ENCODE results near the gene NR3C1.

Gene NR3C1

GRCh38 chr5:143403593-143404415 is at the start of gene NR3C1:
NR3C1 (minus strand) TSS chr5:143403686; CDS start chr5:143400839, 2,847 bp downstream.
- Histone ChIP-seq H3K9me3 (ENCODE audit: control insufficient read depth in 2 of 2, low read length in 2 of 2) (no peaks in the 10 kb centered on the region), H3K4me1 (ENCODE audit: control insufficient read depth, insufficient read depth, low read length) (peaks cover 9% of the 10 kb centered on the region), H3K9ac (ENCODE audit: low read length in 2 of 2) (peak within 1 kb of the TSS; percentile 65 to 83), H3K27me3 (ENCODE audit: control insufficient read depth in 1 of 2, insufficient read depth in 2 of 2, low read length in 2 of 2) (no peaks in the 10 kb centered on the region), H3K36me3 (ENCODE audit: control insufficient read depth in 2 of 2, insufficient read depth in 2 of 2, low read length in 2 of 2) (peaks cover 4 to 13% of the 10 kb centered on the region in 2 donors), H3K4me3 (ENCODE audit: low read length in 2 of 2) (peak within 1 kb of the TSS; percentile 87 to 89), H3K27ac (ENCODE audit: low read length) (peak within 1 kb of the TSS; percentile 98)

GRCh38 chr5:143449772-143450171 is 46.3 kb upstream of the NR3C1 start:
- Histone ChIP-seq H3K36me3 (ENCODE audit: control insufficient read depth in 2 of 2, insufficient read depth in 2 of 2, low read length in 2 of 2) (no peaks in the 10 kb centered on the region), H3K27ac (ENCODE audit: low read length) (no peak overlapping the region), H3K9ac (ENCODE audit: low read length in 2 of 2) (no peak overlapping the region), H3K27me3 (ENCODE audit: control insufficient read depth in 1 of 2, insufficient read depth in 2 of 2, low read length in 2 of 2) (no peaks in the 10 kb centered on the region), H3K4me1 (ENCODE audit: control insufficient read depth, insufficient read depth, low read length) (no peaks in the 10 kb centered on the region), H3K9me3 (ENCODE audit: control insufficient read depth in 2 of 2, low read length in 2 of 2) (no peaks in the 10 kb centered on the region), H3K4me3 (ENCODE audit: low read length in 2 of 2) (no peak overlapping the region)

GRCh38 chr5:143448518-143448917 is 45.0 kb upstream of the NR3C1 start:
- H3K4me3 ChIP-seq (ENCODE audit: low read length in 2 of 2) = no peak overlapping the region
- no peak overlapping the region for H3K27ac ChIP-seq (ENCODE audit: low read length)
- H3K36me3 ChIP-seq (ENCODE audit: control insufficient read depth in 2 of 2, insufficient read depth in 2 of 2, low read length in 2 of 2) = no peaks in the 10 kb centered on the region
- no peaks in the 10 kb centered on the region for H3K4me1 ChIP-seq (ENCODE audit: control insufficient read depth, insufficient read depth, low read length)
- no peaks in the 10 kb centered on the region for H3K27me3 ChIP-seq (ENCODE audit: control insufficient read depth in 1 of 2, insufficient read depth in 2 of 2, low read length in 2 of 2)
- no peaks in the 10 kb centered on the region for H3K9me3 ChIP-seq (ENCODE audit: control insufficient read depth in 2 of 2, low read length in 2 of 2)
- H3K9ac ChIP-seq (ENCODE audit: low read length in 2 of 2) = no peak overlapping the region

GRCh38 chr5:143447983-143448382 is 44.5 kb upstream of the NR3C1 start:
- Histone ChIP-seq H3K4me1 (ENCODE audit: control insufficient read depth, insufficient read depth, low read length) (no peaks in the 10 kb centered on the region), H3K9me3 (ENCODE audit: control insufficient read depth in 2 of 2, low read length in 2 of 2) (no peaks in the 10 kb centered on the region), H3K4me3 (ENCODE audit: low read length in 2 of 2) (no peak overlapping the region), H3K9ac (ENCODE audit: low read length in 2 of 2) (no peak overlapping the region), H3K36me3 (ENCODE audit: control insufficient read depth in 2 of 2, insufficient read depth in 2 of 2, low read length in 2 of 2) (no peaks in the 10 kb centered on the region), H3K27ac (ENCODE audit: low read length) (no peak overlapping the region), H3K27me3 (ENCODE audit: control insufficient read depth in 1 of 2, insufficient read depth in 2 of 2, low read length in 2 of 2) (no peaks in the 10 kb centered on the region)

- no peak overlapping the region for H3K9ac ChIP-seq (ENCODE audit: low read length in 2 of 2)
- no peaks in the 10 kb centered on the region for H3K4me1 ChIP-seq (ENCODE audit: control insufficient read depth, insufficient read depth, low read length)
- no peaks in the 10 kb centered on the region for H3K27me3 ChIP-seq (ENCODE audit: control insufficient read depth in 1 of 2, insufficient read depth in 2 of 2, low read length in 2 of 2)
- no peak overlapping the region for H3K27ac ChIP-seq (ENCODE audit: low read length)
- no peak overlapping the region for H3K4me3 ChIP-seq (ENCODE audit: low read length in 2 of 2)
- no peaks in the 10 kb centered on the region for H3K9me3 ChIP-seq (ENCODE audit: control insufficient read depth in 2 of 2, low read length in 2 of 2)
- H3K36me3 ChIP-seq (ENCODE audit: control insufficient read depth in 2 of 2, insufficient read depth in 2 of 2, low read length in 2 of 2) = no peaks in the 10 kb centered on the region
These were observed 43.2 kb upstream of the NR3C1 start for GRCh38 chr5:143446535-143447226.

GRCh38 chr5:143445776-143446175 is 42.3 kb upstream of the NR3C1 start:
- no peak overlapping the region for H3K9ac ChIP-seq (ENCODE audit: low read length in 2 of 2)
- no peaks in the 10 kb centered on the region for H3K4me1 ChIP-seq (ENCODE audit: control insufficient read depth, insufficient read depth, low read length)
- H3K4me3 ChIP-seq (ENCODE audit: low read length in 2 of 2) = no peak overlapping the region
- H3K36me3 ChIP-seq (ENCODE audit: control insufficient read depth in 2 of 2, insufficient read depth in 2 of 2, low read length in 2 of 2) = no peaks in the 10 kb centered on the region
- no peaks in the 10 kb centered on the region for H3K9me3 ChIP-seq (ENCODE audit: control insufficient read depth in 2 of 2, low read length in 2 of 2)
- no peak overlapping the region for H3K27ac ChIP-seq (ENCODE audit: low read length)
- no peaks in the 10 kb centered on the region for H3K27me3 ChIP-seq (ENCODE audit: control insufficient read depth in 1 of 2, insufficient read depth in 2 of 2, low read length in 2 of 2)

- Histone ChIP-seq H3K36me3 (ENCODE audit: control insufficient read depth in 2 of 2, insufficient read depth in 2 of 2, low read length in 2 of 2) (no peaks in the 10 kb centered on the region), H3K4me1 (ENCODE audit: control insufficient read depth, insufficient read depth, low read length) (no peaks in the 10 kb centered on the region), H3K9me3 (ENCODE audit: control insufficient read depth in 2 of 2, low read length in 2 of 2) (no peaks in the 10 kb centered on the region), H3K27me3 (ENCODE audit: control insufficient read depth in 1 of 2, insufficient read depth in 2 of 2, low read length in 2 of 2) (no peaks in the 10 kb centered on the region), H3K27ac (ENCODE audit: low read length) (no peak overlapping the region), H3K9ac (ENCODE audit: low read length in 2 of 2) (no peak overlapping the region), H3K4me3 (ENCODE audit: low read length in 2 of 2) (no peak overlapping the region)
These were observed 39.8 kb upstream of the NR3C1 start for GRCh38 chr5:143443330-143443729.

- Histone ChIP-seq H3K9me3 (ENCODE audit: control insufficient read depth in 2 of 2, low read length in 2 of 2) (no peaks in the 10 kb centered on the region), H3K27me3 (ENCODE audit: control insufficient read depth in 1 of 2, insufficient read depth in 2 of 2, low read length in 2 of 2) (no peaks in the 10 kb centered on the region), H3K36me3 (ENCODE audit: control insufficient read depth in 2 of 2, insufficient read depth in 2 of 2, low read length in 2 of 2) (no peaks in the 10 kb centered on the region), H3K9ac (ENCODE audit: low read length in 2 of 2) (no peak overlapping the region), H3K4me1 (ENCODE audit: control insufficient read depth, insufficient read depth, low read length) (no peaks in the 10 kb centered on the region), H3K27ac (ENCODE audit: low read length) (no peak overlapping the region), H3K4me3 (ENCODE audit: low read length in 2 of 2) (no peak overlapping the region)
These were observed 38.9 kb upstream of the NR3C1 start for GRCh38 chr5:143442385-143442784.

GRCh38 chr5:143440448-143441115 is 37.1 kb upstream of the NR3C1 start:
- H3K27ac ChIP-seq (ENCODE audit: low read length) = no peak overlapping the region
- H3K36me3 ChIP-seq (ENCODE audit: control insufficient read depth in 2 of 2, insufficient read depth in 2 of 2, low read length in 2 of 2) = no peaks in the 10 kb centered on the region
- H3K4me1 ChIP-seq (ENCODE audit: control insufficient read depth, insufficient read depth, low read length) = no peaks in the 10 kb centered on the region
- H3K4me3 ChIP-seq (ENCODE audit: low read length in 2 of 2) = no peak overlapping the region
- H3K9ac ChIP-seq (ENCODE audit: low read length in 2 of 2) = no peak overlapping the region
- H3K27me3 ChIP-seq (ENCODE audit: control insufficient read depth in 1 of 2, insufficient read depth in 2 of 2, low read length in 2 of 2) = no peaks in the 10 kb centered on the region
- no peaks in the 10 kb centered on the region for H3K9me3 ChIP-seq (ENCODE audit: control insufficient read depth in 2 of 2, low read length in 2 of 2)

- H3K4me1 ChIP-seq (ENCODE audit: control insufficient read depth, insufficient read depth, low read length) = peaks cover 2% of the 10 kb centered on the region
- no peaks in the 10 kb centered on the region for H3K27me3 ChIP-seq (ENCODE audit: control insufficient read depth in 1 of 2, insufficient read depth in 2 of 2, low read length in 2 of 2)
- no peaks in the 10 kb centered on the region for H3K36me3 ChIP-seq (ENCODE audit: control insufficient read depth in 2 of 2, insufficient read depth in 2 of 2, low read length in 2 of 2)
- no peak overlapping the region for H3K27ac ChIP-seq (ENCODE audit: low read length)
- H3K9ac ChIP-seq (ENCODE audit: low read length in 2 of 2) = no peak overlapping the region
- H3K9me3 ChIP-seq (ENCODE audit: control insufficient read depth in 2 of 2, low read length in 2 of 2) = no peaks in the 10 kb centered on the region
- no peak overlapping the region for H3K4me3 ChIP-seq (ENCODE audit: low read length in 2 of 2)
These were observed 34.3 kb upstream of the NR3C1 start for GRCh38 chr5:143437666-143438273.
